ENCODE measurements around the gene SH3RF3. TPM values are rescaled to one million over a fixed set of nuclear protein-coding genes. Genes with fewer than 3 reads are reported as not detected.

SH3RF3 gene
- total and polyA plus RNA-seq, 2 donors (not counting 1 experiment from before 2014, with no cell fraction given) = 8.3 to 10.1 TPM

- H4K20me1 ChIP-seq (ENCODE audit: control insufficient read depth, extremely low read depth, insufficient read depth, low read length) = no peaks in the 10 kb centered on the region
- no peak overlapping the region for H3K9ac ChIP-seq (ENCODE audit: insufficient read depth, low read length)
- no peak overlapping the region for H3K4me3 ChIP-seq (replicated peaks in 1 of 4; ENCODE audit: control extremely low read depth in 1 of 4, insufficient read depth in 1 of 4, low read depth in 3 of 4, low read length in 4 of 4)
- no peaks in the 10 kb centered on the region for H3K4me1 ChIP-seq (ENCODE audit: control insufficient read depth, extremely low read depth, insufficient read depth, low read length)
- no peak for TF ChIP-seq EZH2 (IDR thresholded peaks at IDR 0.05; ENCODE audit: low read length, missing control alignments)
- no peak for TF ChIP-seq CTCF (conservative IDR thresholded peaks at IDR 0.05 in 1 of 2, IDR thresholded peaks at IDR 0.05 in 1 of 2; ENCODE audit: low read depth in 1 of 2, low read length in 2 of 2)
- H3K9me3 ChIP-seq (ENCODE audit: control insufficient read depth, insufficient read depth, low read depth, low read length) = no peaks in the 10 kb centered on the region
- no peaks in the 10 kb centered on the region for H3K36me3 ChIP-seq (ENCODE audit: control insufficient read depth, insufficient read depth, low read length)
- H3K27me3 ChIP-seq (ENCODE audit: control insufficient read depth, insufficient read depth, low read length) = peaks cover 15% of the 10 kb centered on the region
- no peak overlapping the region for H3K4me2 ChIP-seq (ENCODE audit: extremely low read depth, insufficient read depth, low read length)
- H2AFZ ChIP-seq (ENCODE audit: low read length) = no peak overlapping the region
- no peaks in the 10 kb centered on the region for H3K79me2 ChIP-seq (ENCODE audit: control insufficient read depth, insufficient read depth, low read length)
- H3K27ac ChIP-seq (ENCODE audit: insufficient read depth, low read length) = no peak overlapping the region
- DNase-seq (ENCODE audit: low read depth in 2 of 2) = no peak
Observed at GRCh38 chr2:109531896-109532727, 403.1 kb downstream of the SH3RF3 start.

DNA sequence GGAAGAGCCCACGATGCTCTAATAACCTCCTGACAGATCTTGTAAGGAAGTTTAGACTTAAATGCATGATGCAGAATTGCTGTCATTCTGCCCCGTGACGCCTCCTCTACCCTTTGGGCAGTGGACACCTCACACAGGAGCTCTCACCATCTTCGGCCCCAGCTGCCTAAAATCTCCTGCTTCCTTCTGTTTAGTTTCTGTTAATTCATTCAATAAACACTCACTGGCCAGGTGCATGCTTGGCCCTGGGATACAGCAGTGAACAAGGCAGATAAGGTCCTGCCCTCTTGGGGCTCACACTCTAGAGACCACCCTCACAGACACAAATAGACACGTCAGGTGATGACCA lies 403.7 kb downstream of the SH3RF3 start:
- H3K9me3 ChIP-seq (ENCODE audit: control insufficient read depth, insufficient read depth, low read depth, low read length) = no peaks in the 10 kb centered on the region
- no peaks in the 10 kb centered on the region for H3K79me2 ChIP-seq (ENCODE audit: control insufficient read depth, insufficient read depth, low read length)
- H2AFZ ChIP-seq (ENCODE audit: low read length) = no peak overlapping the region
- DNase-seq (ENCODE audit: low read depth in 2 of 2) = no peak
- H3K4me2 ChIP-seq (ENCODE audit: extremely low read depth, insufficient read depth, low read length) = no peak overlapping the region
- H4K20me1 ChIP-seq (ENCODE audit: control insufficient read depth, extremely low read depth, insufficient read depth, low read length) = no peaks in the 10 kb centered on the region
- no peak for TF ChIP-seq CTCF (conservative IDR thresholded peaks at IDR 0.05 in 1 of 2, IDR thresholded peaks at IDR 0.05 in 1 of 2; ENCODE audit: low read depth in 1 of 2, low read length in 2 of 2)
- TF ChIP-seq EZH2 (IDR thresholded peaks at IDR 0.05; ENCODE audit: low read length, missing control alignments) = no peak
- H3K4me3 ChIP-seq (replicated peaks in 1 of 4; ENCODE audit: control extremely low read depth in 1 of 4, insufficient read depth in 1 of 4, low read depth in 3 of 4, low read length in 4 of 4) = no peak overlapping the region
- peaks cover 15% of the 10 kb centered on the region for H3K27me3 ChIP-seq (ENCODE audit: control insufficient read depth, insufficient read depth, low read length)
- H3K9ac ChIP-seq (ENCODE audit: insufficient read depth, low read length) = no peak overlapping the region
- H3K36me3 ChIP-seq (ENCODE audit: control insufficient read depth, insufficient read depth, low read length) = no peaks in the 10 kb centered on the region
- H3K4me1 ChIP-seq (ENCODE audit: control insufficient read depth, extremely low read depth, insufficient read depth, low read length) = no peaks in the 10 kb centered on the region
- H3K27ac ChIP-seq (ENCODE audit: insufficient read depth, low read length) = no peak overlapping the region

DNA sequence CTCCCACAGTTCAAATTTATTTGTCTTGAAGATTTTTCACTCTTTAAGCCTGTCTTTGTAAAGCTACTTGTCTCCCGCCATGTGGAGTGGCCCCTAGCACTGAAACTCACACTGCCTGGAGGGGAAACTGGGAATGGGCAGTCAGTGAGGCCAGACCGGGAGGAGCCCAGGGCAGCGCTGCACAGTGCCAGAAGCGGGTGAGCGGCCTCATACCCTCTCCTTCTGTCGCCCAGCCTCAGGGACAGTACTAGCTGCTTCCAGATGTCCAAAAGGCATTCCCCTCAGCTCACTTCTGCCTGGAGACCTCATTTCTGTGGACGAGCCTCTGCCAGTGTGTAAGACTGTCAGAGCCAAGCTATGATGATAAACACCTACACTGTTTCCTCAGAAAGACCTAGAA lies 404.8 kb downstream of the SH3RF3 start:
- Histone ChIP-seq H3K27me3 (ENCODE audit: control insufficient read depth, insufficient read depth, low read length) (peaks cover 15% of the 10 kb centered on the region), H3K9me3 (ENCODE audit: control insufficient read depth, insufficient read depth, low read depth, low read length) (no peaks in the 10 kb centered on the region), H2AFZ (ENCODE audit: low read length) (no peak overlapping the region), H3K4me1 (ENCODE audit: control insufficient read depth, extremely low read depth, insufficient read depth, low read length) (no peaks in the 10 kb centered on the region), H4K20me1 (ENCODE audit: control insufficient read depth, extremely low read depth, insufficient read depth, low read length) (no peaks in the 10 kb centered on the region), H3K27ac (ENCODE audit: insufficient read depth, low read length) (no peak overlapping the region), H3K36me3 (ENCODE audit: control insufficient read depth, insufficient read depth, low read length) (no peaks in the 10 kb centered on the region), H3K79me2 (ENCODE audit: control insufficient read depth, insufficient read depth, low read length) (no peaks in the 10 kb centered on the region), H3K4me3 (replicated peaks in 1 of 4; ENCODE audit: control extremely low read depth in 1 of 4, insufficient read depth in 1 of 4, low read depth in 3 of 4, low read length in 4 of 4) (no peak overlapping the region), H3K4me2 (ENCODE audit: extremely low read depth, insufficient read depth, low read length) (no peak overlapping the region), H3K9ac (ENCODE audit: insufficient read depth, low read length) (no peak overlapping the region)
- no peak for TF ChIP-seq CTCF (conservative IDR thresholded peaks at IDR 0.05 in 1 of 2, IDR thresholded peaks at IDR 0.05 in 1 of 2; ENCODE audit: low read depth in 1 of 2, low read length in 2 of 2)
- TF ChIP-seq EZH2 (IDR thresholded peaks at IDR 0.05; ENCODE audit: low read length, missing control alignments) = no peak
- no peak for DNase-seq (ENCODE audit: low read depth in 2 of 2)

Measured in fibroblast of lung (primary cell).